ENCODE data around the gene MRC1.

MRC1 gene

GRCh38 chr10:17802976-17803375 lies 6.2 kb upstream of the MRC1 start:
- POLR2A ChIA-PET = no interaction called here

GRCh38 chr10:17805330-17805729 lies 3.8 kb upstream of the MRC1 start:
- ChIA-PET POLR2A (no interaction called here), CTCF (interaction anchor here (0.9 kb wide), 1 partner anchor 17 kb away, joined by 3 read pairs; no protein-coding TSS in a partner anchor)
- no peak for DNase-seq (ENCODE audit: extremely low spot score)
- no peak for TF ChIP-seq CTCF (IDR thresholded peaks at IDR 0.05; ENCODE audit: control extremely low read depth, extremely low read depth, low read depth, missing control alignments)

More at GRCh38 chr10:17802976-17803375, 6.2 kb upstream of the MRC1 start:
- no peak for DNase-seq (ENCODE audit: extremely low spot score)
- TF ChIP-seq CTCF (IDR thresholded peaks at IDR 0.05; ENCODE audit: control extremely low read depth, extremely low read depth, low read depth, missing control alignments) = no peak
- CTCF ChIA-PET = no interaction called here

- no peak for DNase-seq (ENCODE audit: extremely low spot score)
- no peak for TF ChIP-seq CTCF (IDR thresholded peaks at IDR 0.05; ENCODE audit: control extremely low read depth, extremely low read depth, low read depth, missing control alignments)
- ChIA-PET CTCF (no interaction called here), POLR2A (no interaction called here)
Observed at GRCh38 chr10:17805921-17806577, 3.1 kb upstream of the MRC1 start.

GRCh38 chr10:17811146-17811865 lies 2.2 kb downstream of the MRC1 start:
- TF ChIP-seq CTCF (IDR thresholded peaks at IDR 0.05; ENCODE audit: control extremely low read depth, extremely low read depth, low read depth, missing control alignments) = no peak
- DNase-seq (ENCODE audit: extremely low spot score) = no peak
- ChIA-PET CTCF (no interaction called here), POLR2A (no interaction called here)

GRCh38 chr10:17814973-17815372 lies 5.8 kb downstream of the MRC1 start:
- ChIA-PET CTCF (no interaction called here), POLR2A (no interaction called here)
- DNase-seq (ENCODE audit: extremely low spot score) = no peak
- TF ChIP-seq CTCF (IDR thresholded peaks at IDR 0.05; ENCODE audit: control extremely low read depth, extremely low read depth, low read depth, missing control alignments) = no peak

- POLR2A ChIA-PET = no interaction called here
- DNase-seq (ENCODE audit: extremely low spot score) = no peak
Observed at GRCh38 chr10:17816199-17816598, 7.1 kb downstream of the MRC1 start.

More at GRCh38 chr10:17816199-17816598, 7.1 kb downstream of the MRC1 start:
- CTCF ChIA-PET = no interaction called here
- TF ChIP-seq CTCF (IDR thresholded peaks at IDR 0.05; ENCODE audit: control extremely low read depth, extremely low read depth, low read depth, missing control alignments) = no peak
